ENCODE results near the gene ETV6. TPM values are rescaled to one million over a fixed set of nuclear protein-coding genes. Genes with fewer than 3 reads are reported as not detected.

ETV6 gene
- total RNA-seq, 2 experiments from 2014 or later = 17.1 to 19.3 TPM

- POLR2A ChIA-PET = interaction anchor here (0.5 to 1.8 kb wide), 14 partner anchors 9 to 177 kb away, joined by 3 to 12 read pairs (median 5); no protein-coding TSS in a partner anchor
- intact Hi-C loops (cut with micrococcal nuclease; ENCODE audit: unreplicated experiment) = no loop called here
Observed at GRCh38 chr12:11780521-11781101, 131.1 kb downstream of the ETV6 start.

GRCh38 chr12:11782914-11783420, 133.5 kb downstream of the ETV6 start:
- H3K4me3 ChIP-seq (ENCODE audit: low read depth, low read length, poor library complexity, severe bottlenecking) = no peak overlapping the region
- H3K9me2 ChIP-seq (ENCODE audit: insufficient read depth, low read length) = no peaks in the 10 kb centered on the region
- no peak overlapping the region for H2AFZ ChIP-seq (ENCODE audit: low read length)
- H3K36me3 ChIP-seq (ENCODE audit: insufficient read depth, low read length) = no peaks in the 10 kb centered on the region
- H3K4me2 ChIP-seq (ENCODE audit: low read length) = no peak overlapping the region
- H3K79me2 ChIP-seq (ENCODE audit: insufficient read depth, low read depth, low read length) = peaks cover 11% of the 10 kb centered on the region; the same call in 1 of the 2 replicates
- intact Hi-C loops (cut with micrococcal nuclease; ENCODE audit: unreplicated experiment) = no loop called here
- CTCF ChIA-PET (ENCODE audit: unreplicated experiment) = no interaction called here
- BruUV-seq (replicated peaks) = no TSS peak
- H4K20me1 ChIP-seq (ENCODE audit: insufficient read depth, low read length) = no peaks in the 10 kb centered on the region
- POLR2A ChIA-PET = no interaction called here
- DNase-seq (ENCODE audit: low spot score) = no peak
- H3K9me3 ChIP-seq (ENCODE audit: low read length) = no peaks in the 10 kb centered on the region
- TF ChIP-seq CTCF (conservative IDR thresholded peaks at IDR 0.05; ENCODE audit: low read length) (no peak), EZH2phosphoT487 (IDR thresholded peaks at IDR 0.05; ENCODE audit: borderline replicate concordance, low read depth, low read length) (no peak)
- peaks cover 72% of the 10 kb centered on the region for H3K4me1 ChIP-seq (ENCODE audit: insufficient read depth, low read length, poor library complexity, severe bottlenecking)
- no peak overlapping the region for H3K27ac ChIP-seq (ENCODE audit: low read depth, low read length, poor library complexity, severe bottlenecking)

More at GRCh38 chr12:11780521-11781101, 131.1 kb downstream of the ETV6 start:
- CTCF ChIA-PET (ENCODE audit: unreplicated experiment) = no interaction called here
- TF ChIP-seq EZH2phosphoT487 (IDR thresholded peaks at IDR 0.05; ENCODE audit: borderline replicate concordance, low read depth, low read length) (no peak), CTCF (conservative IDR thresholded peaks at IDR 0.05; ENCODE audit: low read length) (no peak)
- no TSS peak for BruUV-seq (replicated peaks)
- H3K27ac ChIP-seq (ENCODE audit: low read depth, low read length, poor library complexity, severe bottlenecking) = peak overlapping the region; percentile 41
- H4K20me1 ChIP-seq (ENCODE audit: insufficient read depth, low read length) = no peaks in the 10 kb centered on the region
- H3K4me3 ChIP-seq (ENCODE audit: low read depth, low read length, poor library complexity, severe bottlenecking) = peak overlapping the region; percentile 51
- peaks cover 11% of the 10 kb centered on the region; the same call in 1 of the 2 replicates for H3K79me2 ChIP-seq (ENCODE audit: insufficient read depth, low read depth, low read length)
- H3K36me3 ChIP-seq (ENCODE audit: insufficient read depth, low read length) = peaks cover 2% of the 10 kb centered on the region; the same call in 1 of the 2 replicates
- H2AFZ ChIP-seq (ENCODE audit: low read length) = peak overlapping the region; percentile 20; the same call in 1 of the 2 replicates
- peak overlapping the region; percentile 75 for H3K4me2 ChIP-seq (ENCODE audit: low read length)
- H3K4me1 ChIP-seq (ENCODE audit: insufficient read depth, low read length, poor library complexity, severe bottlenecking) = peaks cover 79% of the 10 kb centered on the region
- peak; percentile 58 for DNase-seq (ENCODE audit: low spot score)
- no peaks in the 10 kb centered on the region for H3K9me3 ChIP-seq (ENCODE audit: low read length)
- H3K9me2 ChIP-seq (ENCODE audit: insufficient read depth, low read length) = no peaks in the 10 kb centered on the region

GRCh38 chr12:11785712-11786111, 136.2 kb downstream of the ETV6 start:
- intact Hi-C loops (cut with micrococcal nuclease; ENCODE audit: unreplicated experiment) = no loop called here

More at GRCh38 chr12:11785712-11786111, 136.2 kb downstream of the ETV6 start:
- H3K4me2 ChIP-seq (ENCODE audit: low read length) = no peak overlapping the region
- H3K79me2 ChIP-seq (ENCODE audit: insufficient read depth, low read depth, low read length) = peaks cover 16% of the 10 kb centered on the region; the same call in 1 of the 2 replicates
- H3K36me3 ChIP-seq (ENCODE audit: insufficient read depth, low read length) = peaks cover 6% of the 10 kb centered on the region; the same call in 1 of the 2 replicates
- ChIA-PET CTCF (ENCODE audit: unreplicated experiment) (no interaction called here), POLR2A (interaction anchor here (0.6 to 2.0 kb wide), 4 partner anchors 11 to 143 kb away, joined by 3 to 5 read pairs (median 4); no protein-coding TSS in a partner anchor)
- H3K27ac ChIP-seq (ENCODE audit: low read depth, low read length, poor library complexity, severe bottlenecking) = no peak overlapping the region
- H3K9me3 ChIP-seq (ENCODE audit: low read length) = no peaks in the 10 kb centered on the region
- H2AFZ ChIP-seq (ENCODE audit: low read length) = no peak overlapping the region
- no peaks in the 10 kb centered on the region for H3K9me2 ChIP-seq (ENCODE audit: insufficient read depth, low read length)
- peaks cover 65% of the 10 kb centered on the region for H3K4me1 ChIP-seq (ENCODE audit: insufficient read depth, low read length, poor library complexity, severe bottlenecking)
- no peak overlapping the region for H3K4me3 ChIP-seq (ENCODE audit: low read depth, low read length, poor library complexity, severe bottlenecking)
- no peak for DNase-seq (ENCODE audit: low spot score)
- H4K20me1 ChIP-seq (ENCODE audit: insufficient read depth, low read length) = no peaks in the 10 kb centered on the region
- TF ChIP-seq EZH2phosphoT487 (IDR thresholded peaks at IDR 0.05; ENCODE audit: borderline replicate concordance, low read depth, low read length) = no peak
- no peak for TF ChIP-seq CTCF (conservative IDR thresholded peaks at IDR 0.05; ENCODE audit: low read length)
- no TSS peak for BruUV-seq (replicated peaks)
